ENCODE data around the gene ZNF462.

GRCh38 chr9:106864373-106865143 lies 1.6 kb downstream of the ZNF462 start:
- no peak for TF ChIP-seq POLR2A (IDR thresholded peaks at IDR 0.05; ENCODE audit: low read length)
- TF ChIP-seq GATA1 (IDR thresholded peaks at IDR 0.05; ENCODE audit: low read depth, low read length) = no peak

Data from erythroblast (primary cell).